Activated T-cell treated with anti-CD3 and anti-CD28 coated beads, Interleukin-2, amount 50 U/mL, for 72 hours (primary cell): ENCODE data around the gene ASPA. TPM values are rescaled to one million over a fixed set of nuclear protein-coding genes. Genes with fewer than 3 reads are reported as not detected.
"Not testable (repeated sequence)": the region's sequence is repeated elsewhere in the genome, so short reads cannot be mapped to it uniquely, and the experiment has no call there.

Experiments used
- ATAC-seq, 2 donors: fragments of 150-1000 bp; cut with Tn5 transposase; replicated peaks in 1 of 2; 2 replicates each; pipeline ENCODE4 v1.10.0; 2021; ENCODE audit warnings: moderate library complexity in 2 of 2, mild to moderate bottlenecking in 1 of 2
- DNase-seq, 2 donors: peaks; one replicate each; pipeline ENCODE4 v3.0.0; 2021 to 2022; ENCODE audit warnings: mixed read lengths in 1 of 2
- H3K27ac Mint-ChIP-seq: one replicate; pipeline ENCODE4 v1.8.0; 2022; ENCODE audit warnings: mild to moderate bottlenecking, moderate library complexity, mixed read lengths
- H3K27me3 Mint-ChIP-seq: one replicate; pipeline ENCODE4 v1.8.0; 2022; ENCODE audit warnings: low read depth, mixed read lengths
- H3K36me3 Mint-ChIP-seq, 2 donors: one replicate each; pipeline ENCODE4 v1.8.0; 2022; ENCODE audit warnings: mixed read lengths in 2 of 2, mild to moderate bottlenecking in 1 of 2; ENCODE audit not compliant: insufficient read depth in 2 of 2
- H3K4me1 Mint-ChIP-seq: one replicate; pipeline ENCODE4 v1.8.0; 2022; ENCODE audit warnings: low read depth, mixed read lengths
- H3K4me3 Mint-ChIP-seq, 2 donors: one replicate each; pipeline ENCODE4 v1.8.0; 2022; ENCODE audit warnings: mild to moderate bottlenecking in 2 of 2, mixed read lengths in 2 of 2, moderate library complexity in 2 of 2
- H3K9me3 Mint-ChIP-seq, 2 donors: one replicate each; pipeline ENCODE4 v1.8.0; 2022; ENCODE audit warnings: mixed read lengths in 2 of 2
- total RNA-seq, 2 donors: library from RNA; stranded (reverse); gene quantifications; one replicate each; pipeline ENCODE4 v1.2.3, GENCODE V29; 2022

Gene ASPA
- total RNA-seq, 2 donors from 2014 or later = 0.34 TPM; not detected in 1

GRCh38 chr17:3512505-3513171, 36.8 kb downstream of the ASPA start:
- Mint-ChIP-seq H3K4me1 (no peaks in the 10 kb centered on the region), H3K4me3 (no peak overlapping the region), H3K27ac (no peak overlapping the region), H3K36me3 (peaks cover 0 to 1% of the 10 kb centered on the region in 2 donors), H3K27me3 (peaks cover 1% of the 10 kb centered on the region), H3K9me3 (peaks cover 0 to 4% of the 10 kb centered on the region in 2 donors)
- ATAC-seq = no peak
- no peak for DNase-seq

- Mint-ChIP-seq H3K27me3 (no peaks in the 10 kb centered on the region), H3K27ac (no peak overlapping the region), H3K4me1 (no peaks in the 10 kb centered on the region), H3K9me3 (peaks cover 0 to 4% of the 10 kb centered on the region in 2 donors), H3K36me3 (peaks cover 0 to 1% of the 10 kb centered on the region in 2 donors), H3K4me3 (peak overlapping the region in 1 of 2 donors; percentile 56)
- ATAC-seq = no peak
- no peak for DNase-seq
These were observed 37.7 kb downstream of the ASPA start for GRCh38 chr17:3513305-3514035.

- not testable (repeated sequence) for H3K27me3 Mint-ChIP-seq, H3K36me3 Mint-ChIP-seq, H3K27ac Mint-ChIP-seq, H3K4me1 Mint-ChIP-seq, DNase-seq, H3K9me3 Mint-ChIP-seq, H3K4me3 Mint-ChIP-seq, ATAC-seq
These were observed 38.4 kb downstream of the ASPA start for GRCh38 chr17:3514167-3514566.

DNA sequence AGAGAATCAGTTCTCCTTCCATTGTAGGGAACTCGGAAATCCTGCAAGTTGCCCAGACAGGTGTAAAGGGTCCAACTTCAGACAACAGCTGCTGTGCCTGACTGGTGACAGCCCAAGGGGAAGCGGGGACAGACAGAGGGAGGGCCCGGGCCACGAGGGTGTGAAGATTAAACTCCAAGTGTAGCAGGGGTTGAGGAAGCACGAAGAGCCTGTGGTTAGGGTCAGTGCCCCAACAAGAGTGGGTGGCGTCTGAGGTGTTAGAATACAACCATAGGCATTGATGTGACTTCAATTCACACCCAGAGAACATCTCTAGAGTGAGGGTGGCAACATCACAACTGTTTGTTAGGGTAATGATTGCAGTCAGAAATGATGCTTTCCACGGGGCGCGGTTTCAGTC, 39.1 kb downstream of the ASPA start:
- H3K36me3 Mint-ChIP-seq = no peaks in the 10 kb centered on the region
- no peak for ATAC-seq
- H3K4me3 Mint-ChIP-seq = no peak overlapping the region
- no peaks in the 10 kb centered on the region for H3K4me1 Mint-ChIP-seq
- no peaks in the 10 kb centered on the region for H3K27me3 Mint-ChIP-seq
- no peaks in the 10 kb centered on the region for H3K9me3 Mint-ChIP-seq
- H3K27ac Mint-ChIP-seq = no peak overlapping the region
- no peak for DNase-seq

DNA sequence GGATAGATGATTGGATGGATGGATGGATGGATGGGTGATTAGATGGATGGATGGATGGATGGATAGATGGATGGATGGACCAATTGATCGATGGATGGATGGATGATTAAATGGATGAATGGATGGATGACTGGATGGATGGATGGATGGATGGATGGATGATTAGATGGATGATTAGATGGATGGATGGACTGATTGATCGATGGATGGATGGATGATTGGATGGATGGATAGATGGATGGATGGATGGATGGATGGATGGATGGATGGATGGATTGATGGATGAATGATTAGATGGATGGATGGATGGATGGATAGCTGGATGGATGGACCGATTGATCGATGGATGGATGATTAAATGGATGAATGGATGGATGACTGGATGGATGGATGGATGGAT, 43.7 kb downstream of the ASPA start:
- not testable (repeated sequence) for H3K27ac Mint-ChIP-seq

GRCh38 chr17:3524024-3524423, 48.2 kb downstream of the ASPA start:
- H3K27ac Mint-ChIP-seq = no peak overlapping the region
- ATAC-seq (no peak), DNase-seq (no peak)
- no peak overlapping the region for H3K4me3 Mint-ChIP-seq
- H3K4me1 Mint-ChIP-seq = no peaks in the 10 kb centered on the region
- H3K9me3 Mint-ChIP-seq = no peaks in the 10 kb centered on the region
- H3K27me3 Mint-ChIP-seq = no peaks in the 10 kb centered on the region
- H3K36me3 Mint-ChIP-seq = peaks cover 0 to 2% of the 10 kb centered on the region in 2 donors

More for the DNA sequence above, 43.7 kb downstream of the ASPA start:
- H3K36me3 Mint-ChIP-seq, H3K9me3 Mint-ChIP-seq, H3K27me3 Mint-ChIP-seq, H3K4me3 Mint-ChIP-seq, ATAC-seq, DNase-seq, H3K4me1 Mint-ChIP-seq: not testable (repeated sequence)

- Mint-ChIP-seq H3K4me1 (no peaks in the 10 kb centered on the region), H3K27ac (no peak overlapping the region), H3K4me3 (no peak overlapping the region), H3K27me3 (no peaks in the 10 kb centered on the region), H3K9me3 (no peaks in the 10 kb centered on the region), H3K36me3 (peaks cover 0 to 2% of the 10 kb centered on the region in 2 donors)
- no peak for DNase-seq
- ATAC-seq = no peak
These were observed 50.7 kb downstream of the ASPA start for GRCh38 chr17:3526491-3526890.

GRCh38 chr17:3526971-3527370, 51.2 kb downstream of the ASPA start:
- ATAC-seq (no peak), DNase-seq (no peak)
- H3K4me3 Mint-ChIP-seq = no peak overlapping the region
- H3K27me3 Mint-ChIP-seq = no peaks in the 10 kb centered on the region
- peaks cover 0 to 2% of the 10 kb centered on the region in 2 donors for H3K36me3 Mint-ChIP-seq
- H3K4me1 Mint-ChIP-seq = no peaks in the 10 kb centered on the region
- H3K27ac Mint-ChIP-seq = no peak overlapping the region
- H3K9me3 Mint-ChIP-seq = no peaks in the 10 kb centered on the region

DNA sequence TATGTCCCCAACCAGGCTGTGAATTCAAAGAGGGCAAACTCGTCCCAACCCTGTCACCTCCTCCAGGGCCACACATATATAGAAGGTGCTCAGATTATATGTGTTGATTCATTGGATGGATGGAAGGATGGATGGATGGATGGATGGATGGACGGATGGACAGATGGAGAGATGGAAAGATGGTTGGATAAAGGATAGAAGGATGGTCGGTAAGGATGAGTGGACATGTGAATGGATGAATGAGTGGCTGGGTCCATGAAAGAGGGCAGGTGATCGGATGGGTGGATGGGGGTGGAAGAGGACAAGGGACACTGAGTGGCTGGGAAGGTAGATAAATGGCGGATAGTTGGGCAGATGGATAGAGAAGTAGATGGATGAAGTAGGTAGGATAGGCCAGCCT, 51.7 kb downstream of the ASPA start:
- Mint-ChIP-seq H3K4me1 (no peaks in the 10 kb centered on the region), H3K36me3 (peaks cover 0 to 2% of the 10 kb centered on the region in 2 donors), H3K27ac (no peak overlapping the region), H3K27me3 (no peaks in the 10 kb centered on the region), H3K9me3 (no peaks in the 10 kb centered on the region), H3K4me3 (no peak overlapping the region)
- DNase-seq (no peak), ATAC-seq (no peak)

GRCh38 chr17:3527896-3528295, 52.1 kb downstream of the ASPA start:
- peaks cover 0 to 2% of the 10 kb centered on the region in 2 donors for H3K36me3 Mint-ChIP-seq
- H3K27ac Mint-ChIP-seq = no peak overlapping the region
- no peaks in the 10 kb centered on the region for H3K4me1 Mint-ChIP-seq
- no peaks in the 10 kb centered on the region for H3K27me3 Mint-ChIP-seq
- no peaks in the 10 kb centered on the region for H3K9me3 Mint-ChIP-seq
- H3K4me3 Mint-ChIP-seq = no peak overlapping the region
- DNase-seq (no peak), ATAC-seq (no peak)

DNA sequence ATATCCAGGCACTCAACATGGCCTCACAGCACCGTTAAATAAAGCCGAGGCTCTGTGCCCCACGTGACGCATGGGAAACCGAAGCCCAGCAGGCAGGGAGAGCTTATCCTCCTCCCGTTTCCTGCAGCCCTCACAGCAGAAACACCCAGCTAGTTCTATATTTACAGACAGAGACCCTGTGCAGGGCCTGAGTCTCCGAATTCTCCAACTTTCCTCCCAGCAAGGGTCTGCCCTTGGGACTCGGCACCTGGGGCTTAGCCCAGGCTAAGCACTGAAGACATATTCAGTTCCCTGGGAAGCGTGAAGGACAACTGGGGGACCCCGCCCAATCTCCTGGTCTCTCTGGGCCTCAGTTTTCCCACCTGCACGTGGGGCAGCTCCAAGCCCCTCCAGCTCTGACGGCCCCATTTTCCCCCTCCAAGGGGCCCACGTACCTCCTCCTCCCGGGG, 52.6 kb downstream of the ASPA start:
- no peak overlapping the region for H3K4me3 Mint-ChIP-seq
- ATAC-seq = no peak
- no peaks in the 10 kb centered on the region for H3K27me3 Mint-ChIP-seq
- no peaks in the 10 kb centered on the region for H3K4me1 Mint-ChIP-seq
- no peak for DNase-seq
- peaks cover 0 to 2% of the 10 kb centered on the region in 2 donors for H3K36me3 Mint-ChIP-seq
- H3K9me3 Mint-ChIP-seq = no peaks in the 10 kb centered on the region
- H3K27ac Mint-ChIP-seq = no peak overlapping the region

- H3K9me3 Mint-ChIP-seq = no peaks in the 10 kb centered on the region
- H3K36me3 Mint-ChIP-seq = peaks cover 0 to 2% of the 10 kb centered on the region in 2 donors
- no peaks in the 10 kb centered on the region for H3K4me1 Mint-ChIP-seq
- no peak overlapping the region for H3K27ac Mint-ChIP-seq
- no peak for DNase-seq
- H3K27me3 Mint-ChIP-seq = no peaks in the 10 kb centered on the region
- no peak for ATAC-seq
- H3K4me3 Mint-ChIP-seq = no peak overlapping the region
These were observed 53.2 kb downstream of the ASPA start for GRCh38 chr17:3528880-3529511.
